H1 (cell line): ENCODE measurements around the gene ZBTB43. TPM values are rescaled to one million over a fixed set of nuclear protein-coding genes. Genes with fewer than 3 reads are reported as not detected.

Experiments used
- CTCF ChIA-PET: fragments of 300-600 bp; sonication (Branson Sonifier 250); formaldehyde crosslinking; loops from one replicate; lab custom pipeline; 2021; ENCODE audit not compliant: partially characterized antibody; lab: Charles Lee
- POLR2A ChIA-PET: fragments of 300-600 bp; sonication (Branson Sonifier 250); formaldehyde crosslinking; loops from one replicate; lab custom pipeline; 2021; ENCODE audit warnings: inconsistent platforms; ENCODE audit not compliant: partially characterized antibody; lab: Charles Lee
- DNase-seq, 2 experiments: peaks; one replicate each; pipeline versions ENCODE4 v3.0.0 to v3.0.0-alpha.2; 2010 to 2022; ENCODE audit warnings: low spot score in 2 of 2, low read depth in 1 of 2, mixed read lengths in 1 of 2
- FAIRE-seq: peaks from 2 replicates; lab custom pipeline; 2011; peaks lifted over from hg19 to GRCh38; lab: Jason Lieb, UNC
- H2AFZ ChIP-seq: 2 replicates; pipeline ENCODE4 v1.8.1; 2012; ENCODE audit warnings: low read length, inconsistent platforms
- H2AK5ac ChIP-seq: 2 replicates; pipeline ENCODE4 v1.6.1; 2013; ENCODE audit warnings: low read depth, low read length
- H2BK120ac ChIP-seq: replicated peaks from 2 replicates; pipeline ENCODE3; 2013; ENCODE audit warnings: low read depth, low read length, inconsistent platforms
- H2BK12ac ChIP-seq: 2 replicates; pipeline ENCODE4 v1.6.1; 2013; ENCODE audit warnings: low read depth, low read length
- H2BK15ac ChIP-seq: 2 replicates; pipeline ENCODE4 v1.6.1; 2013; ENCODE audit warnings: low read length
- H2BK20ac ChIP-seq: 2 replicates; pipeline ENCODE4 v1.6.1; 2013; ENCODE audit warnings: low read length
- H2BK5ac ChIP-seq: 2 replicates; pipeline ENCODE4 v1.6.1; 2013; ENCODE audit warnings: low read depth, low read length
- H3K14ac ChIP-seq: 2 replicates; pipeline ENCODE4 v1.6.1; 2013; ENCODE audit warnings: inconsistent platforms; ENCODE audit not compliant: insufficient read length
- H3K18ac ChIP-seq: 2 replicates; pipeline ENCODE4 v1.6.1; 2013; ENCODE audit warnings: low read length; ENCODE audit errors: extremely low read depth
- H3K23ac ChIP-seq: 2 replicates; pipeline ENCODE4 v1.6.1; 2013; ENCODE audit warnings: inconsistent platforms; ENCODE audit not compliant: insufficient read length
- H3K23me2 ChIP-seq: 2 replicates; pipeline ENCODE4 v1.6.1; 2013; ENCODE audit warnings: low read depth, low read length
- H3K27ac ChIP-seq: 2 replicates; pipeline ENCODE4 v1.6.1; 2011; ENCODE audit warnings: low read depth, low read length, inconsistent platforms
- H3K27me3 ChIP-seq, 4 experiments: replicated peaks in 1 of 4; 1 replicate in 1 of 4; 2 replicates in 3 of 4; pipeline versions ENCODE4 v1.6.1 to v1.8.1; 2011 to 2013; ENCODE audit warnings: low read length in 3 of 4, mild to moderate bottlenecking in 3 of 4, inconsistent platforms in 2 of 4, mixed read lengths in 2 of 4, moderate library complexity in 1 of 4; ENCODE audit not compliant: control insufficient read depth in 3 of 4, insufficient read depth in 3 of 4; ENCODE audit errors: extremely low read depth in 1 of 4
- H3K36me3 ChIP-seq, 4 experiments: 2 replicates each; pipeline versions ENCODE4 v1.6.1 to v1.8.1; 2011 to 2013; ENCODE audit warnings: mild to moderate bottlenecking in 4 of 4, low read length in 3 of 4, moderate library complexity in 2 of 4, control low read depth in 1 of 4, inconsistent platforms in 1 of 4; ENCODE audit not compliant: insufficient read depth in 4 of 4, control insufficient read depth in 2 of 4
- H3K4ac ChIP-seq: replicated peaks from 2 replicates; pipeline ENCODE3; 2013; ENCODE audit warnings: low read length, low read depth, mixed read lengths, inconsistent platforms; ENCODE audit not compliant: insufficient read length
- H3K4me1 ChIP-seq, 4 experiments: replicated peaks in 1 of 4; 1 replicate in 1 of 4; 2 replicates in 3 of 4; pipeline versions ENCODE4 v1.6.1 to v1.8.1; 2011 to 2013; ENCODE audit warnings: low read length in 3 of 4, inconsistent platforms in 2 of 4, mixed read lengths in 1 of 4; ENCODE audit not compliant: insufficient read depth in 4 of 4, control insufficient read depth in 3 of 4
- H3K4me2 ChIP-seq, 2 experiments: 2 replicates each; pipeline versions ENCODE4 v1.6.1 to v1.8.1; 2011 to 2013; ENCODE audit warnings: low read depth in 2 of 2, low read length in 2 of 2, control low read depth in 1 of 2, inconsistent platforms in 1 of 2, mild to moderate bottlenecking in 1 of 2; ENCODE audit not compliant: insufficient read depth in 1 of 2
- H3K4me3 ChIP-seq, 4 experiments: fragments of 200-600, 300-600 bp in 1 of 4; sonication (generic), shearing (Covaris generic), sonication (Bioruptor Twin) in 1 of 4; 2 replicates each; pipeline versions ENCODE4 v1.5.1 to v1.8.1; 2011 to 2016; ENCODE audit warnings: low read length in 4 of 4, low read depth in 3 of 4, control low read depth in 2 of 4, inconsistent platforms in 2 of 4, mild to moderate bottlenecking in 2 of 4, mixed read lengths in 1 of 4, moderate library complexity in 1 of 4; ENCODE audit not compliant: insufficient read depth in 2 of 4; ENCODE audit errors: extremely low read depth in 1 of 4
- H3K56ac ChIP-seq: replicated peaks from 2 replicates; pipeline ENCODE3; 2013; ENCODE audit warnings: low read depth, mild to moderate bottlenecking, mixed read lengths, low read length, inconsistent platforms; ENCODE audit not compliant: insufficient read length
- H3K79me1 ChIP-seq: 2 replicates; pipeline ENCODE4 v1.6.1; 2013; ENCODE audit warnings: low read depth, low read length, control low read depth
- H3K79me2 ChIP-seq, 2 experiments: 2 replicates each; pipeline versions ENCODE4 v1.6.1 to v1.8.1; 2012 to 2013; ENCODE audit warnings: low read length in 2 of 2, mild to moderate bottlenecking in 2 of 2, inconsistent platforms in 1 of 2; ENCODE audit not compliant: insufficient read depth in 2 of 2, control insufficient read depth in 1 of 2
- H3K9ac ChIP-seq, 4 experiments: replicated peaks in 1 of 4; 1 replicate in 1 of 4; 2 replicates in 3 of 4; pipeline versions ENCODE4 v1.6.1 to v1.8.1; 2011 to 2013; ENCODE audit warnings: low read depth in 3 of 4, low read length in 3 of 4, control low read depth in 2 of 4, mild to moderate bottlenecking in 2 of 4, moderate library complexity in 2 of 4, inconsistent platforms in 1 of 4; ENCODE audit errors: extremely low read depth in 1 of 4
- H3K9me3 ChIP-seq, 2 experiments: 2 replicates each; pipeline versions ENCODE4 v1.6.1 to v1.8.1; 2012 to 2013; ENCODE audit warnings: mild to moderate bottlenecking in 2 of 2, moderate library complexity in 2 of 2, control low read depth in 1 of 2, inconsistent platforms in 1 of 2, low read depth in 1 of 2, low read length in 1 of 2, mixed read lengths in 1 of 2; ENCODE audit not compliant: insufficient read depth in 2 of 2
- H4K20me1 ChIP-seq, 2 experiments: replicated peaks in 1 of 2; 2 replicates each; pipeline versions ENCODE3 to v1.8.1; 2011 to 2013; ENCODE audit warnings: inconsistent platforms in 2 of 2, low read length in 2 of 2, mild to moderate bottlenecking in 1 of 2; ENCODE audit not compliant: insufficient read depth in 2 of 2, control insufficient read depth in 1 of 2
- H4K5ac ChIP-seq: 2 replicates; pipeline ENCODE4 v1.6.1; 2013; ENCODE audit warnings: low read length, low read depth, mixed read lengths, inconsistent platforms; ENCODE audit not compliant: insufficient read length
- H4K8ac ChIP-seq: 2 replicates; pipeline ENCODE4 v1.8.0; 2013; ENCODE audit warnings: mild to moderate bottlenecking, moderate library complexity, low read length, inconsistent platforms; ENCODE audit not compliant: insufficient read depth; ENCODE audit errors: extremely low read depth
- H4K91ac ChIP-seq: replicated peaks from 2 replicates; pipeline ENCODE3; 2013; ENCODE audit warnings: low read length, mixed read lengths, inconsistent platforms; ENCODE audit not compliant: insufficient read length
- BCL11A ChIP-seq, 2 experiments: IDR thresholded peaks; one replicate each; pipeline ENCODE4 v1.6.1; 2011; ENCODE audit warnings: low read depth in 2 of 2, low read length in 2 of 2, mild to moderate bottlenecking in 2 of 2
- NANOG ChIP-seq: IDR thresholded peaks from 2 replicates; pipeline ENCODE4 v1.6.1; 2011; ENCODE audit warnings: low read length, low read depth, mild to moderate bottlenecking, inconsistent platforms; ENCODE audit not compliant: insufficient read depth, poor library complexity, severe bottlenecking
- RAD21 ChIP-seq, 2 experiments: IDR thresholded peaks in 1 of 2; conservative IDR thresholded peaks in 1 of 2; 2 replicates each; pipeline ENCODE4 v1.6.1; 2011; ENCODE audit warnings: low read depth in 2 of 2, low read length in 2 of 2, improper control_type of control experiment in 1 of 2, inconsistent platforms in 1 of 2, mild to moderate bottlenecking in 1 of 2, moderate library complexity in 1 of 2
- polyA plus RNA-seq, 7 experiments: library from polyadenylated mRNA; depleted of rRNA in 3 of 7; stranded (reverse) in 5 of 7; unstranded in 2 of 7; fragments of >200 nt in 5 of 7; fragments of 200-250 nt in 2 of 7; gene quantifications; 1 replicate in 5 of 7; 2 replicates in 1 of 7; 4 replicates in 1 of 7; pipeline versions ENCODE4 v1.2.1 to v1.2.3, GENCODE V29; 2011 to 2013; ENCODE audit warnings: missing spikeins in 2 of 7, mixed read lengths in 2 of 7
- total RNA-seq: library from RNA; stranded (reverse); fragmentation: NEBNext Ultra II Directional; extraction: Animal tissue kit (Norgen Biotek cat#: 25700); gene quantifications from 2 replicates; pipeline ENCODE4 v1.2.1, GENCODE V29; 2021

The ZBTB43 gene
- total and polyA plus RNA-seq, 2 of the 8 experiments (the other 6 are each of a cell fraction or from before 2014, with no cell fraction given): 4.1 to 16.7 TPM

- Histone ChIP-seq H2AK5ac (no peak overlapping the region), H3K27me3 (no peaks in the 10 kb centered on the region), H3K4me2 (no peak overlapping the region), H3K4me3 (no peak overlapping the region), H3K36me3 (peaks cover 0 to 20% (median 6%) of the 10 kb centered on the region in 4 experiments; a peak in 6 of 8 replicates), H2BK12ac (no peak overlapping the region), H3K23ac (no peak overlapping the region), H2AFZ (no peak overlapping the region), H3K4ac (no peak overlapping the region), H3K14ac (no peak overlapping the region), H3K79me2 (peaks cover 0 to 49% of the 10 kb centered on the region in 2 experiments; a peak in 3 of 4 replicates), H3K56ac (no peak overlapping the region), H3K9ac (no peak overlapping the region), H4K20me1 (no peaks in the 10 kb centered on the region), H3K23me2 (no peaks in the 10 kb centered on the region), H3K9me3 (peaks cover 2 to 4% of the 10 kb centered on the region in 2 experiments; a peak in 1 of 4 replicates), H4K8ac (no peak overlapping the region), H3K27ac (no peak overlapping the region), H4K5ac (no peak overlapping the region), H3K18ac (no peak overlapping the region), H2BK20ac (no peak overlapping the region), H2BK120ac (no peak overlapping the region), H2BK5ac (no peak overlapping the region), H3K79me1 (no peaks in the 10 kb centered on the region; the same call in 1 of the 2 replicates), H4K91ac (no peak overlapping the region), H2BK15ac (no peak overlapping the region), H3K4me1 (no peaks in the 10 kb centered on the region)
- FAIRE-seq (no peak), DNase-seq (no peak)
- ChIA-PET POLR2A (no interaction called here), CTCF (no interaction called here)
- TF ChIP-seq BCL11A (IDR thresholded peaks at IDR 0.05; ENCODE audit: low read depth in 2 of 2, low read length in 2 of 2) (no peak), NANOG (no peak), RAD21 (IDR thresholded peaks at IDR 0.05 in 1 of 2, conservative IDR thresholded peaks at IDR 0.05 in 1 of 2; ENCODE audit: low read depth in 2 of 2, low read length in 2 of 2) (no peak)
These were observed 9.3 kb downstream of the ZBTB43 start for GRCh38 chr9:126814091-126814490.
